Activated CD8-positive, alpha-beta memory T cell treated with anti-CD3 and anti-CD28 coated beads, Interleukin-2, amount 10 ng/mL, durations not matched to agents 7 days and 5 days (primary cell): ENCODE measurements around the gene BCL2L11. TPM values are rescaled to one million over a fixed set of nuclear protein-coding genes. Genes with fewer than 3 reads are reported as not detected.

Experiments used
- ATAC-seq: fragments of 150-1000 bp; cut with Tn5 transposase; one replicate; pipeline ENCODE4 v1.10.0; 2021; ENCODE audit warnings: moderate library complexity
- CTCF ChIA-PET: fragments of 350-600 bp; sonication (Branson Sonifier 250); formaldehyde crosslinking; loops from one replicate; lab custom pipeline; 2021; ENCODE audit warnings: antibody characterized with exemption; lab: Charles Lee
- DNase-seq: peaks from one replicate; pipeline ENCODE4 v3.0.0-alpha.2; 2020
- H3K27ac Mint-ChIP-seq: one replicate; pipeline ENCODE4 v1.8.0; 2021; ENCODE audit warnings: mild to moderate bottlenecking, mixed read lengths
- H3K27me3 Mint-ChIP-seq: one replicate; pipeline ENCODE4 v1.8.0; 2021; ENCODE audit warnings: mixed read lengths
- H3K36me3 Mint-ChIP-seq: one replicate; pipeline ENCODE4 v1.8.0; 2021; ENCODE audit warnings: mild to moderate bottlenecking, mixed read lengths
- H3K4me1 Mint-ChIP-seq: one replicate; pipeline ENCODE4 v1.8.0; 2021; ENCODE audit warnings: mixed read lengths
- H3K4me3 Mint-ChIP-seq: one replicate; pipeline ENCODE4 v1.8.0; 2021; ENCODE audit warnings: mild to moderate bottlenecking, moderate library complexity, mixed read lengths
- H3K9me3 Mint-ChIP-seq: one replicate; pipeline ENCODE4 v1.8.0; 2022; ENCODE audit warnings: low read depth, mixed read lengths
- total RNA-seq, 2 experiments: library from RNA; stranded (reverse); gene quantifications; one replicate each; pipeline ENCODE4 v1.2.3, GENCODE V29; 2021

Gene BCL2L11
- total RNA-seq, 2 experiments from 2014 or later: 11.9 to 46.8 TPM

DNA sequence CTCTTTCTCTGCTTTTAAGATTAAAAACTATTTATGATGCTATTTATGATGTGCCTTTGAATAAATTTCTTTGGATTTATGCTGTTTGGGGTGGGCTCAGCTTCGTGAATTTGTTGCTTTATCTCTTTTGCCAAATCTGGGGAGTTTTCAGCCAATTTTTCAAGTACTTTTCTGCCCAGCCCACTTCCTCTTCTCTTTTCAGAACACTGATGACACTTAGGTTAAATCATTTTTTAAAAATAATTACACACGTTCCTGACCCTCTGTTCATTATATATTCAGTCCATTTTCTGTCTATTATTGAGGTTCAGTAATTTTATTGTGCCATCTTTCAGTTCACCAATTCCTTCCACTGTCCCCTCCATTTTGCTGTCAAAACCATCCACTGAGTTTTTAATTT lies 14.8 kb upstream of the BCL2L11 start:
- ATAC-seq (no peak), DNase-seq (no peak)
- CTCF ChIA-PET: no interaction called here
- Mint-ChIP-seq H3K4me3 (no peak overlapping the region), H3K4me1 (peaks cover 13% of the 10 kb centered on the region), H3K27me3 (peaks cover 69% of the 10 kb centered on the region), H3K9me3 (no peaks in the 10 kb centered on the region), H3K36me3 (peaks cover under 1% of the 10 kb centered on the region), H3K27ac (no peak overlapping the region)

DNA sequence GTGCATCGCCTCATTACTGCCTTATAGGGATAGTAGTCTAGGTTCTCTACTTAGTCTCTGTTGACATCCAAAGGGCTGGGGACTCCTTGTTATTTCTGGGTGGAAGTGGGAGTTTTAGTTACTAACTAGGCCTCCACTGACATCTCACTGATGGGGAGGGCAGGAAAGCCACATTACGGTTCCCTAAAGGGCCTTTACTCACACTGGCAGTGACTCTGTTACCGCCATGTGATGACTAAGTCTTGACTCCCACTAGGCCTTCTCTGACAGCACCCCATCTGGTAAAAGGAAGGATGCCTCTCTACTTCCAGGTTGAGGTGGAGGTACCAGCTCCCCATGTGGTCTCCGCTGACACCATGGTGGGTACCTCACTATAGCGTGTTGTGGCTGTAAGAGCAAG lies 14.0 kb upstream of the BCL2L11 start:
- Mint-ChIP-seq H3K9me3 (no peaks in the 10 kb centered on the region), H3K27ac (no peak overlapping the region), H3K4me3 (no peak overlapping the region), H3K36me3 (no peaks in the 10 kb centered on the region), H3K4me1 (peaks cover 5% of the 10 kb centered on the region), H3K27me3 (peaks cover 72% of the 10 kb centered on the region)
- DNase-seq (no peak), ATAC-seq (no peak)
- CTCF ChIA-PET: no interaction called here

GRCh38 chr2:111108745-111109271 lies 11.9 kb upstream of the BCL2L11 start:
- no peaks in the 10 kb centered on the region for H3K36me3 Mint-ChIP-seq
- H3K27ac Mint-ChIP-seq: no peak overlapping the region
- no peak overlapping the region for H3K4me3 Mint-ChIP-seq
- ATAC-seq: no peak
- H3K4me1 Mint-ChIP-seq: no peaks in the 10 kb centered on the region
- H3K27me3 Mint-ChIP-seq: peaks cover 75% of the 10 kb centered on the region
- H3K9me3 Mint-ChIP-seq: no peaks in the 10 kb centered on the region
- CTCF ChIA-PET: no interaction called here
- DNase-seq: no peak

DNA sequence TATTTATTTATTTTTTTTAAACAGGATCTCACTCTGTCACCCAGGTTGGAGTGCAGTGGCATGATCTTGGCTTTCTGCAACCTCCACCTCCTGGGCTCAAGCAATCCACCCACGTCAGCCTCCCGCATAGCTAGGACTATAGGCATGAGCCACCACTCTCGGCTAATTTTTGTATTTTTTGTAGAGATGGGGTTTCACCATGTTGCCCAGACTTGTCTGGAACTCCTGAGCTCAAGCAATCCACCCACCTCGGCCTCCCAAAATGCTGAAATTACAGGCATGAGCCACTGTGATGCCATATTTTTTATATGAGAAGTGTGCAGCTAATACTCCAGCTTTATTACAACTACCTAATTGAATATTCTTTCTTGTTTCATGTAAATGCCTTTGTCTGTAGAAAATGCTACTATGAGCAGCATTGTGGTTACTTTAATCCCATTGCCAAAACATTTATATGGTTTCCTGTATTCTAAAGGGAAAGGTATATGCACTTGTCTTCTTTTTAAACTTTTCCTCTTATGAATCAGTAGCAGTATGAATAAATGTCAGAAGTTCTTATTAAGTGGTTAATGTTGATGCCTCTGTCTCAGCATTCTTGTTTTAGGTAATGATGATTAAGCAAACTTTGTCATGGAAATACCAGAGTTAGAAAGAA lies 9.5 kb upstream of the BCL2L11 start:
- Mint-ChIP-seq H3K9me3 (no peaks in the 10 kb centered on the region), H3K27me3 (peaks cover 74% of the 10 kb centered on the region), H3K4me3 (no peak overlapping the region), H3K27ac (no peak overlapping the region), H3K36me3 (no peaks in the 10 kb centered on the region), H3K4me1 (peaks cover 6% of the 10 kb centered on the region)
- DNase-seq (no peak), ATAC-seq (no peak)
- CTCF ChIA-PET: no interaction called here

DNA sequence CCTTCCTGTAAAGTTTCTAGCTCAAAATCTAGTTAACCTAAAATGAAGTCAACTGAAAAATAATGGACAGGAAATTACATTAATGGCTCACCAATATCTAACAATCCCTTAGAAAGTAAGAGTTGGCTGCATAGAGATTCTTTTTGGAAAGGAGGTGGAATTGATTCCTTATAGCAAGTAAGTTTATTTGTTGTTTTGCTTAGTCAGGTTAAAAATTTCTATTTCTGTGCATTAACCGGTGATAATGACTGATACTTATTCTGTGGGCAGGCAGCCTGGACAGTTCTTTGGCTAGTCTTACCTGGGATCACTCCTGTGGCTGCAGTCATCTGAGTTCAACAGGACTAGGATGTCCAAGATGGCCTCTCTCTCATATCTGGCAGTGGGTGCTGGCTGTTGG lies 6.9 kb upstream of the BCL2L11 start:
- H3K4me1 Mint-ChIP-seq: peaks cover 30% of the 10 kb centered on the region
- H3K27me3 Mint-ChIP-seq: peaks cover 81% of the 10 kb centered on the region
- H3K27ac Mint-ChIP-seq: no peak overlapping the region
- no peak for DNase-seq
- no peak overlapping the region for H3K4me3 Mint-ChIP-seq
- CTCF ChIA-PET: interaction anchor here (1.5 to 2.3 kb wide), 2 partner anchors 10 to 301 kb away, joined by 4 to 8 read pairs; no protein-coding TSS in a partner anchor
- no peak for ATAC-seq
- no peaks in the 10 kb centered on the region for H3K36me3 Mint-ChIP-seq
- no peaks in the 10 kb centered on the region for H3K9me3 Mint-ChIP-seq

GRCh38 chr2:111116011-111116746 lies 4.5 kb upstream of the BCL2L11 start:
- Mint-ChIP-seq H3K27me3 (peaks cover 77% of the 10 kb centered on the region), H3K4me1 (peaks cover 41% of the 10 kb centered on the region), H3K9me3 (no peaks in the 10 kb centered on the region), H3K36me3 (no peaks in the 10 kb centered on the region), H3K27ac (peak overlapping the region; percentile 17), H3K4me3 (no peak overlapping the region)
- ATAC-seq (no peak), DNase-seq (peak; percentile 52)
- CTCF ChIA-PET: interaction anchor here (1.7 to 2.4 kb wide), 2 partner anchors 303 to 584 kb away, joined by 12 to 15 read pairs; no protein-coding TSS in a partner anchor

- Mint-ChIP-seq H3K36me3 (no peaks in the 10 kb centered on the region), H3K27me3 (peaks cover 76% of the 10 kb centered on the region), H3K27ac (no peak overlapping the region), H3K4me3 (peak overlapping the region; percentile 64), H3K4me1 (peaks cover 45% of the 10 kb centered on the region), H3K9me3 (no peaks in the 10 kb centered on the region)
- DNase-seq (peak; percentile 77), ATAC-seq (peak; percentile 25)
- CTCF ChIA-PET: interaction anchor here (1.1 to 2.4 kb wide), 10 partner anchors 10 to 588 kb away, joined by 3 to 15 read pairs (median 4); no protein-coding TSS in a partner anchor
Observed at GRCh38 chr2:111116843-111117597, 3.7 kb upstream of the BCL2L11 start.

- peak overlapping the region; percentile 64 for H3K4me3 Mint-ChIP-seq
- peaks cover 46% of the 10 kb centered on the region for H3K4me1 Mint-ChIP-seq
- no peaks in the 10 kb centered on the region for H3K36me3 Mint-ChIP-seq
- DNase-seq (no peak), ATAC-seq (no peak)
- CTCF ChIA-PET: interaction anchor here (1.1 to 2.4 kb wide), 10 partner anchors 9 to 588 kb away, joined by 3 to 15 read pairs (median 4); no protein-coding TSS in a partner anchor
- H3K27me3 Mint-ChIP-seq: peaks cover 70% of the 10 kb centered on the region
- H3K9me3 Mint-ChIP-seq: no peaks in the 10 kb centered on the region
- peak overlapping the region; percentile 37 for H3K27ac Mint-ChIP-seq
Observed at GRCh38 chr2:111117598-111118480, 2.9 kb upstream of the BCL2L11 start.

GRCh38 chr2:111118481-111118980 lies 2.2 kb upstream of the BCL2L11 start:
- CTCF ChIA-PET: interaction anchor here (1.2 to 2.4 kb wide), 3 partner anchors 21 to 306 kb away, joined by 3 to 15 read pairs (median 5); no protein-coding TSS in a partner anchor
- no peak for ATAC-seq
- Mint-ChIP-seq H3K27me3 (peaks cover 69% of the 10 kb centered on the region), H3K4me1 (peaks cover 49% of the 10 kb centered on the region), H3K36me3 (no peaks in the 10 kb centered on the region), H3K27ac (peak overlapping the region; percentile 40), H3K9me3 (no peaks in the 10 kb centered on the region), H3K4me3 (peak overlapping the region; percentile 63)
- no peak for DNase-seq

DNA sequence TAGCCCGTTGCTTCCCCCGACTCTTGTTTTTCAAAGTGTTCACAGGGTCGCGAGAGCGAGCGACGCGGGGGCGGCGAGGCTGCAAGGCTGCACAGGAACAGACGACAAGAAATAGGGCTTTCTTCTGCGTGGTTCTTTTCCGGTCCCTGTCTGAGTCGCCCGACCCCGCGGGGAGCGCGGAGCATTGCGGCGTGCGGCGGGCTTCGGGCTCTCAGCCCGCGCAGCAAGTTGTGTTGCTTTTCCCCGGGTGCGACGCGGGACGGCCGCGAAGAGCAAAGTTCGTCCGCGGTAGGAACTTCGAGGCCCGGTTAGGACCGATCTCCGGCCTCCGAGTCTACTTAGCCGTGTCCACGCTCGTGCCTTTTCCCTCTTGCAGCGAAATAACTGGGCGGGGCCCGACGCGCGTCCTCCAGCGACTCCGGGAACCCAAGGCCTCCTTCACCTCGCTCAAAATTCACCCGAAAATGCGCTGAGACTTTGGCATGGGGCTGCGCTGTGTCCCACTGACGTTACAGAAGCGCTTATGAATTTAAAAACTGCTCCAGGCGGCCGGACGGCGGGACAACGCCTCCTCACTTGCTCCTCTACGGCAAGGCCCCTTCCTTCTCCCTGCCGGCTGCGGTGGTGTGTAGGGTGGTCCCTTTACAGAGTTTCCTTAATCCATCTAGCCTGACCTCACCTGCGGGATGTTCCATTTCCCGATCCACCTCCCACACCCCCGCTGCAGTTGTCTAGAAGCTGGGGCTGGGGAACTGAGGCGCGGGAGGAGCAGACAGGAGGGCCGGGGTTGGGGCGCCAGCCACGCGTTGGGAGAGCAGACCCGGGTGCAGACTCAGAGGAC lies 1.5 kb upstream of the BCL2L11 start:
- Mint-ChIP-seq H3K4me3 (peak overlapping the region; percentile 63), H3K4me1 (peaks cover 51% of the 10 kb centered on the region), H3K36me3 (peaks cover 3% of the 10 kb centered on the region), H3K27ac (peak overlapping the region; percentile 40), H3K9me3 (no peaks in the 10 kb centered on the region), H3K27me3 (peaks cover 66% of the 10 kb centered on the region)
- ATAC-seq (no peak), DNase-seq (peak; percentile 46)
- CTCF ChIA-PET: interaction anchor here (1.7 kb wide), 1 partner anchor 19 kb away, joined by 4 read pairs; no protein-coding TSS in a partner anchor

GRCh38 chr2:111119822-111120252 lies 877 bp upstream of the BCL2L11 start:
- no peak overlapping the region for H3K27ac Mint-ChIP-seq
- H3K4me3 Mint-ChIP-seq: peak overlapping the region; percentile 92
- ATAC-seq (no peak), DNase-seq (no peak)
- peaks cover 63% of the 10 kb centered on the region for H3K27me3 Mint-ChIP-seq
- H3K36me3 Mint-ChIP-seq: peaks cover 8% of the 10 kb centered on the region
- no peaks in the 10 kb centered on the region for H3K9me3 Mint-ChIP-seq
- H3K4me1 Mint-ChIP-seq: peaks cover 51% of the 10 kb centered on the region
- CTCF ChIA-PET: interaction anchor here (1.1 to 1.9 kb wide), 4 partner anchors 20 to 581 kb away, joined by 3 to 9 read pairs (median 4); no protein-coding TSS in a partner anchor
